Measurements from ENCODE around the gene TEPSIN. TPM values are rescaled to one million over a fixed set of nuclear protein-coding genes. Genes with fewer than 3 reads are reported as not detected.

The TEPSIN gene
- total and polyA plus RNA-seq, 8 donors, result 15.9 to 41.2 (median 21.7) TPM

DNA sequence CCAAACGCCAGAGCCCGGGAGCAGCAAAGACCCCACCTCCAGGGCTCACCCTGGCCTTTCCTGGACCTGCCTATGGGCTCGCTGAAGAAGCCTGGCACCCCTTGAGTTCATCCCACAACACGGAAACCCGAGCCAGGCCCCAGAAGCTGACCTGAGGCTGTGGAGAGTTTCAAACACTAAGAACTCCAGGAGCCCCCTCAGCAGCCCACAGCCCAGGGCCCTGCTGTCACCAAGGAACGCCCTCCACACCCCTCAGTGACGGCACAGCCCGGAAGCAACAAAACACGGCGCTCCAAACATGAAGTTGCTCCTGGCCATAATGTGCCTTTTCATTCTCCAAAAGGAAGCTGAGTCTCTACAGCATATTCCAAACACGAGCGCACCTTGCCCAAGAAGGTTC lies 47.0 kb upstream of the TEPSIN start:
- intact Hi-C loops (cut with DNase I), result no loop called here
- ATAC-seq, result no peak
- no peaks in the 10 kb centered on the region for H3K9me3 ChIP-seq
- H3K27ac ChIP-seq, result peak overlapping the region; percentile 81 to 89
- H3K4me3 ChIP-seq, result peak overlapping the region in 1 of 2 donors; percentile 43
- no peak for TF ChIP-seq CTCF (IDR thresholded peaks at IDR 0.05)
- no peaks in the 10 kb centered on the region for H3K27me3 ChIP-seq
- DNase-seq, result peak in 1 of 4 donors; percentile 56
- peaks cover 0 to 73% of the 10 kb centered on the region in 2 donors for H3K36me3 ChIP-seq
- H3K4me1 ChIP-seq, result peaks cover 3 to 56% of the 10 kb centered on the region in 2 donors

GRCh38 chr17:81285179-81285878 lies 46.5 kb upstream of the TEPSIN start:
- peak overlapping the region; percentile 8 to 43 for H3K4me3 ChIP-seq
- ATAC-seq, result peak; percentile 89
- H3K36me3 ChIP-seq, result peaks cover 0 to 78% of the 10 kb centered on the region in 2 donors
- no peak for TF ChIP-seq CTCF (IDR thresholded peaks at IDR 0.05)
- H3K27me3 ChIP-seq, result no peaks in the 10 kb centered on the region
- H3K27ac ChIP-seq, result peak overlapping the region; percentile 81 to 89
- peaks cover 3 to 50% of the 10 kb centered on the region in 2 donors for H3K4me1 ChIP-seq
- intact Hi-C loops (cut with DNase I), result no loop called here
- H3K9me3 ChIP-seq, result no peaks in the 10 kb centered on the region
- DNase-seq, result peak in 3 of 4 donors; percentile 27 to 96 (median 89)

DNA sequence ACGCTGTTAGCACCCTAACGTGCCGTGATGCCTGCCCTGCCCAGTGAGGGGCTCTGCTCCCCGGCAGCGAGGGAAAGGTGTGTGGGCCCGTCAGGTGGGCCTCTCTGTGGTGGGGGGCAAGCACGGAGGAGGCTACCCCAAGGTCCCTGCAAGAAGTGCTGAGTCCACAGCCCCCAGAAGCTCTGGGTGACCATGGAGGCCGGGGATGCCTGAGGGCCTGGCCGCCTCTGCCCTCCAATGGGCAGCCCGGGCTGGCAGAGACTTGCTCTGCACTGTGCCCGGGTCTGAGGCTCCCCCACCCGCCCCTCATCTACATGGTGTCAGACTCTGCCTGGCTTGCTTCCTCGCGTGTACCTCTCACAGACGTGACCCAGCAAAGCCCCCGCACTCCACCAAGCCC lies 44.0 kb upstream of the TEPSIN start:
- no peaks in the 10 kb centered on the region for H3K27me3 ChIP-seq
- peaks cover 0 to 79% of the 10 kb centered on the region in 2 donors for H3K36me3 ChIP-seq
- DNase-seq (peak in 1 of 4 donors; percentile 58), ATAC-seq (no peak)
- H3K4me3 ChIP-seq, result no peak overlapping the region
- H3K27ac ChIP-seq, result no peak overlapping the region
- no peaks in the 10 kb centered on the region for H3K9me3 ChIP-seq
- intact Hi-C loops (cut with DNase I), result no loop called here
- H3K4me1 ChIP-seq, result peaks cover 3 to 42% of the 10 kb centered on the region in 2 donors
- no peak for TF ChIP-seq CTCF (IDR thresholded peaks at IDR 0.05)

GRCh38 chr17:81282141-81282540 lies 43.3 kb upstream of the TEPSIN start:
- intact Hi-C loops (cut with DNase I), result no loop called here
- Histone ChIP-seq H3K4me1 (peaks cover 8 to 42% of the 10 kb centered on the region in 2 donors), H3K9me3 (no peaks in the 10 kb centered on the region), H3K36me3 (peaks cover 0 to 82% of the 10 kb centered on the region in 2 donors), H3K4me3 (no peak overlapping the region), H3K27ac (no peak overlapping the region), H3K27me3 (no peaks in the 10 kb centered on the region)
- no peak for TF ChIP-seq CTCF (IDR thresholded peaks at IDR 0.05)
- ATAC-seq, result no peak
- peak in 1 of 4 donors; percentile 73 for DNase-seq

DNA sequence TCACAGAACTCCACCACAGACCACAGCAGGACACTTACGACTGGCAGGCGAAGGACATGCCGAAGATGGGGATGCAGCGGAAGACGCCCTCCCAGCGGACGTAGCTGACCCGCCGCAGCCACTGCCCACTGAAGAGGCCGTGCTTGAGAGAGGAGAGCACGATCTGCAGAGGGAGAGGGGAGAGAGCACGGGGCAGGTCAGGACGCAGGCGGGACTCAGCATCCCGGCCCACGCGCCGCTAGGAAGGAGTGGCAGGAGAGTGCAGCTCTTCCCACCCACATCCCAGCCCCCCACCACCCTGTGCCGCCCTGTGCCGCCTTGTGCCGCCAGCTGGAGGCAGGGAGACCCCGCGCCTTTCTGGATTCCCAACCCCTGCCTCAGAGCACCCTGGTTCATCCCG lies 41.7 kb upstream of the TEPSIN start:
- peak in 1 of 4 donors; percentile 61 for DNase-seq
- Histone ChIP-seq H3K27ac (no peak overlapping the region), H3K4me1 (peaks cover 8 to 33% of the 10 kb centered on the region in 2 donors), H3K9me3 (no peaks in the 10 kb centered on the region), H3K4me3 (no peak overlapping the region), H3K27me3 (no peaks in the 10 kb centered on the region), H3K36me3 (peaks cover 0 to 89% of the 10 kb centered on the region in 2 donors)
- no peak for TF ChIP-seq CTCF (IDR thresholded peaks at IDR 0.05)
- intact Hi-C loops (cut with DNase I), result no loop called here
- no peak for ATAC-seq

Measured in left lung (tissue), 10 donors.